ENCODE results near the gene GRM1.
A peak's percentile ranks its signal among the peaks of the same experiment; 100 is the strongest.

The GRM1 gene

GRCh38 chr6:146351018-146351417 lies 322.2 kb downstream of the GRM1 start:
- DNase-seq (ENCODE audit: low read depth), result no peak
- no peak overlapping the region for H3K4me3 ChIP-seq (ENCODE audit: control insufficient read depth, low read depth, low read length)

GRCh38 chr6:146352163-146352562 lies 323.3 kb downstream of the GRM1 start:
- no peak for TF ChIP-seq CTCF (IDR thresholded peaks at IDR 0.05; ENCODE audit: control insufficient read depth, insufficient read depth, low read depth, low read length, missing control alignments)
- no peak overlapping the region for H3K4me3 ChIP-seq (ENCODE audit: control insufficient read depth, low read depth, low read length)
- no peak for DNase-seq (ENCODE audit: low read depth)

More at GRCh38 chr6:146351018-146351417, 322.2 kb downstream of the GRM1 start:
- TF ChIP-seq CTCF (IDR thresholded peaks at IDR 0.05; ENCODE audit: control insufficient read depth, insufficient read depth, low read depth, low read length, missing control alignments), result no peak

GRCh38 chr6:146354451-146354850 lies 325.6 kb downstream of the GRM1 start:
- DNase-seq (ENCODE audit: low read depth), result no peak
- no peak overlapping the region for H3K4me3 ChIP-seq (ENCODE audit: control insufficient read depth, low read depth, low read length)
- no peak for TF ChIP-seq CTCF (IDR thresholded peaks at IDR 0.05; ENCODE audit: control insufficient read depth, insufficient read depth, low read depth, low read length, missing control alignments)

- no peak for DNase-seq (ENCODE audit: low read depth)
- H3K4me3 ChIP-seq (ENCODE audit: control insufficient read depth, low read depth, low read length), result no peak overlapping the region
- TF ChIP-seq CTCF (IDR thresholded peaks at IDR 0.05; ENCODE audit: control insufficient read depth, insufficient read depth, low read depth, low read length, missing control alignments), result no peak
These were observed 326.7 kb downstream of the GRM1 start for GRCh38 chr6:146355521-146356100.

GRCh38 chr6:146357578-146358430 lies 328.9 kb downstream of the GRM1 start:
- peak; percentile 81 for DNase-seq (ENCODE audit: low read depth)
- no peak for TF ChIP-seq CTCF (IDR thresholded peaks at IDR 0.05; ENCODE audit: control insufficient read depth, insufficient read depth, low read depth, low read length, missing control alignments)
- peak overlapping the region; percentile 18 for H3K4me3 ChIP-seq (ENCODE audit: control insufficient read depth, low read depth, low read length)

- peak; percentile 14 for DNase-seq (ENCODE audit: low read depth)
- peak overlapping the region; percentile 18 for H3K4me3 ChIP-seq (ENCODE audit: control insufficient read depth, low read depth, low read length)
- no peak for TF ChIP-seq CTCF (IDR thresholded peaks at IDR 0.05; ENCODE audit: control insufficient read depth, insufficient read depth, low read depth, low read length, missing control alignments)
These were observed 329.7 kb downstream of the GRM1 start for GRCh38 chr6:146358431-146359046.
